C4-2B (cell line): ENCODE data around the gene GPC5.

Source experiments
- ZFX ChIP-seq: fragments of 450-650 bp; IDR thresholded peaks from 2 replicates; pipeline ENCODE4 v1.6.1; 2017
- TF ChIP-seq, protein P1 (sequence below): fragments of 450-650 bp; conservative IDR thresholded peaks from 2 replicates; pipeline ENCODE4 v1.5.1; 2017; ENCODE audit warnings: mild to moderate bottlenecking

- TF ChIP-seq, protein P1, sequence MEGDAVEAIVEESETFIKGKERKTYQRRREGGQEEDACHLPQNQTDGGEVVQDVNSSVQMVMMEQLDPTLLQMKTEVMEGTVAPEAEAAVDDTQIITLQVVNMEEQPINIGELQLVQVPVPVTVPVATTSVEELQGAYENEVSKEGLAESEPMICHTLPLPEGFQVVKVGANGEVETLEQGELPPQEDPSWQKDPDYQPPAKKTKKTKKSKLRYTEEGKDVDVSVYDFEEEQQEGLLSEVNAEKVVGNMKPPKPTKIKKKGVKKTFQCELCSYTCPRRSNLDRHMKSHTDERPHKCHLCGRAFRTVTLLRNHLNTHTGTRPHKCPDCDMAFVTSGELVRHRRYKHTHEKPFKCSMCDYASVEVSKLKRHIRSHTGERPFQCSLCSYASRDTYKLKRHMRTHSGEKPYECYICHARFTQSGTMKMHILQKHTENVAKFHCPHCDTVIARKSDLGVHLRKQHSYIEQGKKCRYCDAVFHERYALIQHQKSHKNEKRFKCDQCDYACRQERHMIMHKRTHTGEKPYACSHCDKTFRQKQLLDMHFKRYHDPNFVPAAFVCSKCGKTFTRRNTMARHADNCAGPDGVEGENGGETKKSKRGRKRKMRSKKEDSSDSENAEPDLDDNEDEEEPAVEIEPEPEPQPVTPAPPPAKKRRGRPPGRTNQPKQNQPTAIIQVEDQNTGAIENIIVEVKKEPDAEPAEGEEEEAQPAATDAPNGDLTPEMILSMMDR = no peak
- no peak for TF ChIP-seq ZFX
Measured at GRCh38 chr13:92821324-92821723, 1422.9 kb downstream of the GPC5 start.
